ENCODE measurements around the gene SH2D3C. TPM values are rescaled to one million over a fixed set of nuclear protein-coding genes. Genes with fewer than 3 reads are reported as not detected.

SH2D3C gene
- total and polyA plus RNA-seq, 9 of the 15 experiments (the other 6 are each of a cell fraction or from before 2014, with no cell fraction given): 0.03 to 1.2 (median 0.22) TPM; not detected in 1

- TF ChIP-seq MAZ (CRISPR knock-in tag; conservative IDR thresholded peaks at IDR 0.05 in 1 of 2, IDR thresholded peaks at IDR 0.05 in 1 of 2): peak; percentile 95 to 97
- peak; percentile 62; the same call in 1 of the 2 replicates for TF ChIP-seq SP1 (CRISPR knock-in tag; IDR thresholded peaks at IDR 0.05)
- no peak; the same call in 1 of the 2 replicates for TF ChIP-seq EP400 (IDR thresholded peaks at IDR 0.05)
- TF ChIP-seq ZNF449 (CRISPR knock-in tag; IDR thresholded peaks at IDR 0.05): peak; percentile 87; the same call in 1 of the 2 replicates
- TF ChIP-seq RFX1 (IDR thresholded peaks at IDR 0.05): peak; percentile 89
- TF ChIP-seq HCFC1 (IDR thresholded peaks at IDR 0.05; ENCODE audit: low read depth, low read length): no peak
- TF ChIP-seq LCOR (CRISPR knock-in tag; IDR thresholded peaks at IDR 0.05): 0 out of 2 replicates have a peak, but pooled peaks have one; percentile 60
- TF ChIP-seq HDAC1 (IDR thresholded peaks at IDR 0.05): no peak
- TF ChIP-seq SMC3 (conservative IDR thresholded peaks at IDR 0.05; ENCODE audit: insufficient read depth, low read depth, low read length): peak; percentile 88
- TF ChIP-seq, protein P1, sequence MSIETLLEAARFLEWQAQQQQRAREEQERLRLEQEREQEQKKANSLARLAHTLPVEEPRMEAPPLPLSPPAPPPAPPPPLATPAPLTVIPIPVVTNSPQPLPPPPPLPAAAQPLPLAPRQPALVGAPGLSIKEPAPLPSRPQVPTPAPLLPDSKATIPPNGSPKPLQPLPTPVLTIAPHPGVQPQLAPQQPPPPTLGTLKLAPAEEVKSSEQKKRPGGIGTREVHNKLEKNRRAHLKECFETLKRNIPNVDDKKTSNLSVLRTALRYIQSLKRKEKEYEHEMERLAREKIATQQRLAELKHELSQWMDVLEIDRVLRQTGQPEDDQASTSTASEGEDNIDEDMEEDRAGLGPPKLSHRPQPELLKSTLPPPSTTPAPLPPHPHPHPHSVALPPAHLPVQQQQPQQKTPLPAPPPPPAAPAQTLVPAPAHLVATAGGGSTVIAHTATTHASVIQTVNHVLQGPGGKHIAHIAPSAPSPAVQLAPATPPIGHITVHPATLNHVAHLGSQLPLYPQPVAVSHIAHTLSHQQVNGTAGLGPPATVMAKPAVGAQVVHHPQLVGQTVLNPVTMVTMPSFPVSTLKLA (conservative IDR thresholded peaks at IDR 0.05): peak in 1 of 2 experiments; percentile 48; a peak in 1 of 4 replicates
- peak in 1 of 2 experiments; percentile 41; a peak in 1 of 4 replicates for TF ChIP-seq SIN3A (IDR thresholded peaks at IDR 0.05; ENCODE audit: borderline replicate concordance in 2 of 2, control insufficient read depth in 1 of 2, low read depth in 2 of 2, low read length in 2 of 2)
- no peak for TF ChIP-seq CSDE1 (IDR thresholded peaks at IDR 0.05)
- no peak for TF ChIP-seq TAL1 (IDR thresholded peaks at IDR 0.05)
- TF ChIP-seq NBN (IDR thresholded peaks at IDR 0.05; ENCODE audit: low read depth): 0 out of 2 replicates have a peak, but pooled peaks have one; percentile 16
- no peak for TF ChIP-seq NCOA1 (IDR thresholded peaks at IDR 0.05; ENCODE audit: low read depth)
- no peak for TF ChIP-seq RBM39 (optimal IDR thresholded peaks at IDR 0.05; ENCODE audit: low read depth, low read length)
Measured at GRCh38 chr9:127785023-127785932, 6.8 kb upstream of the SH2D3C start (continued).

All from K562 (cell line).